WI38 (cell line): ENCODE data around the gene FCER2.
"Not testable (repeated sequence)": the region's sequence is repeated elsewhere in the genome, so short reads cannot be mapped to it uniquely, and the experiment has no call there.

ENCODE experiments used
- H3K4me3 ChIP-seq: 2 replicates; pipeline ENCODE4 v1.5.1; 2011; ENCODE audit warnings: low read depth, mild to moderate bottlenecking, control low read depth, low read length
- CTCF ChIP-seq: IDR thresholded peaks from 2 replicates; pipeline ENCODE4 v1.5.1; 2012; ENCODE audit warnings: low read depth, mild to moderate bottlenecking, control low read depth, low read length

FCER2 gene

DNA sequence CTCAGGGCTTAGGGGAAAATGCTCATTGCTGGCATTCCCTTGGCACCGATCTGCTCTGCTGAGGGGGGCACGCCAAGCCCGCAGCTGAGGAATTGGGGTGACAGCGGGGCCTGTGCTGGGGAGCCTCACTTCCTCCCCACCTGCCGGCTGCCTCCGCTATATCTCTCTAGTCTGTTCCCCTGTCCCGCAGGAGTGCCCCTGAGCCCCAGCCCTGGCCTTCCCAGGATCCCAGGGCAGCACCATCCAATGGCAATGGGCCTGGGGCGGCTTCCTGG lies 55.6 kb downstream of the FCER2 start:
- H3K4me3 ChIP-seq: no peak overlapping the region
- no peak for TF ChIP-seq CTCF

- TF ChIP-seq CTCF: no peak
Measured at GRCh38 chr19:7645656-7646425, 56.1 kb downstream of the FCER2 start.

DNA sequence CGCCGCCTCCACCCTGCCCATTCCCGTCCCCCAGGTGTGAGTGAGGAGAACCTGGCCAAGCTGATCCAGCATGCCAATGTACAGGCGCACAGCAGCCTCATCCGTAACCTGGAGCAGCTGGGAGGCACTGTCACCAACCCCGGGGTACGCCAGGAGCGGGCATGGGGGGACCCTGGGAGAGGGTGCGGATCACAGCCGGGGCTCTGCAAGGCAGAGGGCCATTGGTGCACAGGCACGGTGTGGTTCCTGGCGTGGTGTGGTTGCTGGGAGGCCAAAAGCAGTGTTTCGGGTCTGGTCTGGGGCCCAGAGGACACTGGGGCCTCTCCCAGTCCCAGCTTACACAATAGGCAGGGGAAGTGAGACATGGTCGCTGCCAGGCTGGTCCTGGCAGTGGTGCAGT lies 56.8 kb downstream of the FCER2 start:
- TF ChIP-seq CTCF: no peak
- H3K4me3 ChIP-seq: no peak overlapping the region

More at GRCh38 chr19:7645656-7646425, 56.1 kb downstream of the FCER2 start:
- H3K4me3 ChIP-seq: no peak overlapping the region

GRCh38 chr19:7644550-7644877 lies 57.4 kb downstream of the FCER2 start:
- no peak for TF ChIP-seq CTCF
- no peak overlapping the region for H3K4me3 ChIP-seq

- H3K4me3 ChIP-seq: not testable (repeated sequence)
Measured at GRCh38 chr19:7643629-7644549, 58.0 kb downstream of the FCER2 start.

DNA sequence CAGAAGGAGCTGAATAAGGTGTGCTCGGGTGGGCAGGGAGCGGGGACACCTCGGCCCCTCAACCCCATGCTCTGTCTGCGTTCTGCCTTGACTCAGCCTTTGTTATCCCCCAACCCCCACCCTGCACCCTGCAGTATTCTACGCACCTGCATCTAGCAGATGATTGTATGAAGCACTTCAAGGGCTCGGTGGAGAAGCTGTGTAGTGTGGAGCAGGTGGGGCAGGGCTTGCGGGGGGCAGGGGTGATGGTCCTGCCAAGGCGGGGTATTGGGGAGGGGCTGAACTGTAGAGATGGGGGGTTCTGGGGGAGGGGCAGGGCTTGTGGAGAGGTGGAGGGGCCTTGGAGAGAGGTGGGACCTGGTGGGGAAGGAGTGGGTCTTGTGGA lies 58.9 kb downstream of the FCER2 start:
- H3K4me3 ChIP-seq: no peak overlapping the region
- TF ChIP-seq CTCF: no peak

DNA sequence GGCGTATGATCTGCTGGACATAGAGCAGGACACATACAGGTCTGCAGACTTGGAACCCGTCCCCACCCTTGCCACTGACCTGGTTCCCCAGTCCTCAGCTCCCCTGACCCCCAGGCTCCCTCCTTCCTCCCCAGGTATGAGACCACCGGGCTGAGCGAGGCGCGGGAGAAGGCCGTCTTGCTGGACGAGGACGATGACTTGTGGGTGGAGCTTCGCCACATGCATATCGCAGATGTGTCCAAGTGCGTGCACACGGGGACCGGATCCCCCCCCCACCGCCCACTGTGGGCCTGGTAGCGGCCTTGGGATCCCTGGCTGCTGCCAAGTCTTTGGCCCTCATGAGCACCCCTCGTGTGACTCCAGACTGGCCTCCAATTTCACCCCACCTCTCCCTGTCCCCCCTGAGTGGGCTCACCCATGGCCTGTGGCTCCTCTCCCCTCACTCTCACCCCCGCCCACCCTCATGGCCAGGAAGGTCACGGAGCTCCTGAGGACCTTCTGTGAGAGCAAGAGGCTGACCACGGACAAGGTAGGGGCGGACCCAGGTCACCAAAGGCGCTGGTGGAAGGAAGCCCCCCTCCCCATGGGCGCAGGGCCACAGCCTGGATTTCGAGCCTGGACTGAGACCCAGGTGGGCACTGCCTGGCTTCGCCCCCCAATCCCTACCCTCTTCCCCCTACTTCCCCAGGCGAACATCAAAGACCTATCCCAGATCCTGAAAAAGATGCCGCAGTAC lies 59.5 kb downstream of the FCER2 start:
- H3K4me3 ChIP-seq: no peak overlapping the region
- TF ChIP-seq CTCF: no peak
